GM19397 (cell line): ENCODE data around the gene IL11RA.

Source experiments
- ATAC-seq: cut with Tn5 transposase; IDR thresholded peaks from one replicate; pipeline ENCODE4 v1.9.1; 2021; ENCODE audit warnings: mild to moderate bottlenecking, moderate library complexity; ENCODE audit not compliant: unreplicated experiment

The IL11RA gene

DNA sequence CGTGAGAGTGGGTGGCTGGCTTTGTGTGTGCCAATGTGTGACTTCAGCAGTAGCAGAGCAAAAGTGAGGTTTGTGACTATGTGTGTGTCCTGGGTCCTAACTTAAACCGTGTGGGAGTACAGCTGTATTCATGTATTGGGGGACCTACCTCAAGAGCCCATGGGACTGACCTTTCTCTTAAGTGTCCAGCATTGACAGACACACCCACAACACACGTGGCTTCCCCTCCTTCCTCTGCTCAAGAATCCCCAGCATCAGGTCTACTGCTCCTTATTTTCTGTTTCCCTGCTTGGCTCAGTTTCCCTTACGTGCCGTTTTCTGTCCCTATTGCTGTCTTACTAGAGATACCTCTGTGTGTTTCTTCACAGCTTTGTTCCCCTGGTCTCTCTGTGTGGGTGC lies 616 bp downstream of the IL11RA start:
- ATAC-seq, result no peak

DNA sequence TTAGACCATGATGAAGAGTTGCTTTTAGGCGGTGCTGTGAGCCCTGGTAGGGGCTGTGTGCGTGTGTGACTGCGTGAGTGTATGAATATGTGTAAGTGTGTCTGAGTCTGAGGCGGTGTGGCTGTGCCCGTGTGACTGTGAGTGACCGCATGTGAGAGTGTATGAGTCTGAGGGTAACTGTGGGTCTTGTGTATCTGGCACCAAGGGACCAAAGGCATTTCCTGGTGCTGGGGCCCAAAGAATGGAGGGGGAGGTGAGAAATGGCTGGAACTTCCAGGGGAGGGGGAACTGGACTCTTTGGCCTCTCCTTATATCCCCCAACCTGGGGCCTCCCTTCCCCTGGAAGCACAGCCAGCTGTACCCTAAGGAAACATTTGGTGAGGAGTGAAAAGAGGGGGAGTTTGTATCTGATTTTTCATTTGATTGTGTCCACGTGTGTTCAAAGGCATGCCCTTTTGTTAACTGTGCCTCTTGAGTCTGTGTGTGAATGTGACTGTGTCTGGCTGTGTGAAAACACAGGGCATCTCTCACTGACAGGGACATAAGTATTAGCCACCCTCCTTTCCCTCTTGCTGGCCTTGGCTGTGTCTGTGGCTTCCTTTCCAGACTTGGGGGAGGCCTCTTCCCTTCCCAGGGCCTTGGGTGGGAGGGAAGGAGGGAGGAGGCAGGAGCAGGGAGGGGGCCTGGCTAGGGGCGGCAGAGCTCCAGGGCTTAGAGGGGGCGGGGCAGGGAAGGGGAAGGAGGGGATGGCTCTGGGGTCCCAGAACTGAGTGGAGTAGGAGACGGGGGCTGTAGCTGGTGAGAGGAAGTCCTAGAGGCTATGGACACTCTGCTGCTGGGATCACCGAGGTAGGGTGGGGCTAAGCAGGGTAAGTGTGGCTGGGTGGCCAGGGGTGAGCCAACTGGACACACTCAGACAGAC lies 1.4 kb downstream of the IL11RA start:
- ATAC-seq, result no peak

DNA sequence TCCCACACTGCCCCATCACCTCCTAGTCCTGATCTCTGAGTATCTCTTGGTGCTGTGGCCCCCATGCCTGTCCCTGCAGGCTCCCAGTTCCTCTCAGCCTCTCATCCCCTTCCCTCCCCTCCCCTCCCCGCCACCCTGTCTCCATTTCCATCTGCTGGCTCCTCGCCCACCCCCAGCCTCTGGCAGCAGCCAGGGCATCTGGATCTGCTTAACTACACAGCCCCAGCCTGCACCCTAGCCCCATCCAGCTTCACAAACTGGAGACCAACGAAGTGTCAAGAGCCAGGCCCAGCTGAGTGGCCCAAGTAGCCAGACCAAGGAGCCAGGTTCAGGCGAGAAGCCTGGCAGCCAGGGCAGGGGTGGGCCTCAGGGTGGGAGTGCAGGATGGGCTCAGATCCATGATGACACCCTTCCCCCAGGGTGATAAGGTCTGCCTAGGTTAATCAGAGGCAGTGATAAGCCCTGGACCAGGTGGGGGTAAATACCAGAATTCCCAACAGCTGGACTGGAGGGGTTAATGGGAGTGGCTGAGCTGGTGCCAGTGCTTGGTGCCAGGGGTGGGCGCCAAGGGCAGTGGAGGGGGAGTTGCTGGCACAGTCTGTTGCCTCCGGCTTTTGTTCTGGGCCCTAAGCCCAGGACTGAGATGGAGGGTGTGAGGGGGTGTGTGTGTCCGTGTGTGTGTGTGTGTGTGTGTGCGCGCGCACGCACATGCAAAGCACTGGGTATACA lies 2.5 kb downstream of the IL11RA start:
- no peak for ATAC-seq

DNA sequence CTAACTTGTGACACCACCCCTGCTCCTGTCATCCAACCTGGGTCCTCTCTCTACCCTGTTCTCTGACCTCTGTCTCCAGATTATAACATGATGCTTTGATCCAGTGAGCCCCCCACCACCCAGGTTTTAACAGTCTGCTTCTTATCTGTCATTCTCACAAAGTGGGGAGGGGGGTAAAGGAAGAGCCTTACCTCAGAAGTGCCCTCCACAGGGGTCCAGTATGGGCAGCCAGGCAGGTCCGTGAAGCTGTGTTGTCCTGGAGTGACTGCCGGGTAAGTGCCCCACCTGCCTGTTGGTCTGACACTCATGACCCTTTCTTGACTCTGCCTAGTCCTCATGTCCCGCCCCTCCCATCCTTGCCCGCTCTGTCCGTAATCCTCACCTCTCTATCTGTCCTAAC lies 3.4 kb downstream of the IL11RA start:
- no peak for ATAC-seq

DNA sequence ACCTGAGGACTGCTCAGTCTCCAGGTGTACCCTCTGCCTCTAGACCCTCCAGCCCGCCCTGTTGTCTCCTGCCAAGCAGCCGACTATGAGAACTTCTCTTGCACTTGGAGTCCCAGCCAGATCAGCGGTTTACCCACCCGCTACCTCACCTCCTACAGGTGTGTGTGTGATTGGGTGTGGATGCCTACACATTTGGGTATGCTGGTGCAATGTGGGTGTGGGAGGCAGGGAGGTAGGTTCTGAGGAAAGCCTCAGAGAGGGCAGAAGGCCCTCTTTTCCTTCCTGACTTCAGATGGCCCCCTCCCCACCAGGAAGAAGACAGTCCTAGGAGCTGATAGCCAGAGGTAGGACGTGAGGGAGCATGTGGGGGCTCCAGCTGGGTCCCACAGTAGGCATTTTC lies 5.0 kb downstream of the IL11RA start:
- ATAC-seq, result no peak

DNA sequence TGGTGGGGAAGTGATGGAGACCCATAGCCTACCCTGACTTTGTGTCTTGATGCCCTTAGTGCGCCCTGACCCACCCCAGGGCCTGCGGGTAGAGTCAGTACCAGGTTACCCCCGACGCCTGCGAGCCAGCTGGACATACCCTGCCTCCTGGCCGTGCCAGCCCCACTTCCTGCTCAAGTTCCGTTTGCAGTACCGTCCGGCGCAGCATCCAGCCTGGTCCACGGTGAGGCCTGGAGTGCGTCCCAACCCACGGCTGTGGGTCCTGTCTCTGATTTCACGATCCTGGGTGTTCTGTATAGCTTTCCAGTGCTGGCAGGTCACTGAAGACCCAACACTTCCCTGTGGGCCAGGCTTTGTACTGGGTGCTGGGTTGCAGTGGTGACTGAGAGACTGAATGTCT lies 6.5 kb downstream of the IL11RA start:
- ATAC-seq, result no peak

DNA sequence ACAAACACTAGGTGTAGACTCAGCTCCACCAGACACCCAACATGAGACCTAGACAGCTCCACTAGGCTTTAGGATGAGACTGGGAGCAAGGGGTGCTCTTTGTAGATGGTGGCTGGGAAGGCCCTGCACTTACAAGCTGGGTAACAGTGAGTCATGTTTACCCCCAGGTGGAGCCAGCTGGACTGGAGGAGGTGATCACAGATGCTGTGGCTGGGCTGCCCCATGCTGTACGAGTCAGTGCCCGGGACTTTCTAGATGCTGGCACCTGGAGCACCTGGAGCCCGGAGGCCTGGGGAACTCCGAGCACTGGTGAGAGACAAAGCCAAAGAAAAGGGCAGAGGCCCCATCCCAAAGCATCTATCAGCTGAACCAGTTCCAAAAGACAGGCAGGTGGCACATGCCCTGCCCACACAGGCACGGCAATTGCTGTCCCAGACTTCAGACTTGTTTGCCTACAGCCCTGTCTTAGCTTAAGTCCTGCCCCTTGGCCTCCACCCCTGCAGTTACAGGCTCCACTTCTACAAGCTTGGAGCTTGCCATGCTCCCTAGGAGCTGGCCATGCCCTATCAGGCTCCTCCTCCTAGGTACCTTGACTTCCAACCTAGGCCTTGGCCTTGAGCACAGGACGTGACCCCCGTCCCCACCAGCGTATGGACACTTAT lies 7.7 kb downstream of the IL11RA start:
- no peak for ATAC-seq

DNA sequence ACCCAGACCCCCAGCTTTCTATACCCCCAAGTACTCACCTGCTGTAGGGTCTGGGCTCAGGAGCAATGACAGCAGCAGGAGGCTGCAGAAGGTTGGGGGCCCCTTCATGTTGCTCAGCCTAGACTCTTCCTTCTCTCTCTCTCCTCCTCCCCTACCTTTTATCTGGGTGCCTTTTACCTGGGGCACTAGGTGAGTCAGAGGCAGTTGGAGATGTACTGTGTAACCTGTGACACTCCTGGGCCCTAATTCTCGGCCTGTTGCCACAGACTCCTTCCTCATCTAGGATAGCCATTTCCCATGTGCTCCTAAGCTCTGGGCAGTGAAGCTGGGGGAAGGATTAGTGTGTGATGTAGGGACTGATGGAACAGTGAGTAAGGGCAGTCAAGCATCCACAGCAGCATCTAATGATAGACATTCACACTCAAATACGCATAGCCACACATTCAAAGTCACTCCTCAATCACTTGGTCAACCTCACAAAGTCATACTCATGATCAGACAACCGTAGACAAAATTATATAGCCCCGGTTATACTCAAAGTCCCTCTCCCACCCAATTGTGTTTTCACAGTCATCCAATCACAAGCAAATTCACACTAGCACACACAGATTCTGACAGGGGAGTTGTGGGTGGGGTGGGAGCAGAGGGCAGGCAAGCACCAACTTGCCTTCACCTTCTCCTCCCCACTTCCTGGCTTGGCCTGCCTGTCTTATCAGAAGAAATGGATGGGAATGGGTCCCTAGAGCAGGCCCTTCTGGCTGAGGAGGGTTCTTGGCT lies 10.7 kb downstream of the IL11RA start, which contains the start of gene CCL27:
CCL27 (minus strand) TSS at position 132 of the 777 bp plus-strand sequence; CDS start at position 108, 24 bp downstream.
- ATAC-seq, result no peak

DNA sequence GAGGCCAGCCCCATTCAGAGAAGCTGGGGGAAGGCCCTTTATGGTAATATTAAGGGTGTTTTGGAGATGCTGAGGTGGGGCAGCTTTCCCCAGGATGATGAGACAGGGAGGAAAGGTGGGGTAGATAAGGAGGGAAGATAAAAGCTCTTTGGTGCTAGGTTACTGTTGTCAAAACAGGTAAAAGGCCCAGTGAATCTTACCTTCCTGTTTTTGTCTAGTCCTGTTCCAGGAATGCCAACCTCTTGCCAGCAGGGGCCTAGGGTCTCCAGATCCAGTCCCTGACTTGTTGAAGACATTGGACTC lies 11.3 kb downstream of the IL11RA start:
- ATAC-seq, result no peak

DNA sequence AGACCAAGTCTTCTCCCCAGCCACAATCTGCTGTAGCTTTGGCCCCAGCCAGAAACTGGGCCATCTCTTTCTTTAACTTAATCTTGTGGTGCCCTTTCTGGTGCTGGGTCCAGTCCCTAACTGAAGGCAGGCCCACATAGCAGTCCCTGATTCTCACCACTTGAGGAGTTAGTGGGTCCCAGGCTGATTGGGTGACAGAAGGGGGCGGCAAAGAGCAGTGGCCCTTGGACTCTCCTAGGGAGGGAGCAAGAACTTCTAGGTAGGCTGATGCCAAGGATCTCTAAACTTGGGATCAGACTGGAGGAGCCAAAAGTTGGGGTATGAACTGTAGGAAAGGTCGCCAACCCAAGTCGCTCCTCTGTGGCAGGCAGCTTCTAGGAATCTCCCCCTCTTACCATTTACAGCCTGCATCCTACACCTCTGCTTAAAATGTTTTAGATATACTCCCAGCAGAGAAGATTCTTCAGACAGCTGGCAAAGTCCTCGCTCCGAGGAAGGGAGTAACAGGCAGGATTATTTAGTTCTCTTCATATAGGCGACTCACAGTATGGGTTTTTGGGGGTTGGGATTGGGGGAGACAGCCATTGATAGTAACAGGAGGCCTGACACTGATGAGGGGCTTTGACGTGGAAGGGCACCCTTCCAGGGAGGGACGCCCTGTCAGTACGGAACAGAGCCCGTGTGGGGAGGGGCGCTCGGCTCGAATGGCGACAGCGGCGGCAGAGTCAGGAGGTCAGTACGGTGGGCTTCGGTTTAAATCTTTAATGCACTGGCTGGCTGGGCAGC lies 12.5 kb downstream of the IL11RA start:
- ATAC-seq, result no peak

DNA sequence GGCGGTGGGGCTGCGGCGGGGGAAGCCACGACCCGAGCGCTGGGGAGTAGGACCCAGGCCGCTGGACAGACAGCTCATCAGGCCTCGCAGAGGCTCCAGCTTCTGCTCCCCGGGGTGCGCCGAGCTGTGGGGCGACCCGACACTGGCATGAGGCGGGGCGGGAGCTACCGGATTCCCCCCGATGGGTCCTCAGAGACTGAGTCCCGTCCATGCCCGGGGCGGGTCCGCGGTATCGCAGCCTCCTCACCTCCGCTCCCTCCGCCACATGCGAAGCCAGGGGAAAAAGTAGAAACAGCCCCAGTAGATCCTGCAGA lies 13.0 kb downstream of the IL11RA start:
- ATAC-seq, result peak; percentile 27

DNA sequence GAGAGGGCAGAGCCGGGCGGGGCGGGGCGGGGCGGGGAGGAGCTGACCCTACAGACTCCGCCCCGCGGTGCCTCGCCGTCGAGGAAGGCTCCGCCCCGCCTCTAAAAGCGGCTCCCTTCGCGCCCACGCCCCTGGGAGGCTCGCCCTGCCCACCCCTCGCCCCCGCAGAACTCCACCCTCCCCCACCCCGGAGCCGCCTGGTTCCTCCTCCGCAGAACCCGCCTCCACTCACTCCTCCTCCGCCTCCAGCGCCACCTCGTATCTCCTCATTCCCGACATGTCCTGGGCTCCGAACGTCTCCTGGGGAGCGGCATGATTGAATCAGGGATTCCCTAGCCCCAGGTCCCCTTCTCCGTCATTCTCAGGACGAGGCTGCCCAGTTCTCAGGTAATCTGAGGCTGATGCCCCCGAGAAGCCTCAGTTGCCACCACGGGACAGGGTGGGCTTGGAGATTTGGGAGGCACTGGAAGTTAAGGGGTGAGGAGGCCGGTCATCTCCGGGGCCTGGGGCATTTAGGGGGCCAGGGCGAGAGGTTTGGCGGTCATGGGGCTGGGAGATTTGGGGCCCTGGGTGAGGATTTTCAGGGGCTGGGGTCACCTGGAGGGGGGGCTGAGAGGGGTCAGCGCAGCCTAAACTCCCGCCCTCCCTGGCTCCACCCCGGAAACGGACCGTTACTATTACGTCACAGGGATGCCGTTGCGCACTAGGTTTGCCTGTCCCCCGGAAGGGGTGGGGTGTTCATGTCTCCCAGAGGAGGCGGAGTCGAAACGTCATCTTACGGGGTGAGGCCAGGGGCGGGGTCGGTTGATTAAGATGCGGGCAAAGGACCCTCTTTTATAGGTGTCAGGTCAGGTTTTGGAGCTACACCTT lies 13.6 kb downstream of the IL11RA start:
- ATAC-seq, result peak; percentile 63

DNA sequence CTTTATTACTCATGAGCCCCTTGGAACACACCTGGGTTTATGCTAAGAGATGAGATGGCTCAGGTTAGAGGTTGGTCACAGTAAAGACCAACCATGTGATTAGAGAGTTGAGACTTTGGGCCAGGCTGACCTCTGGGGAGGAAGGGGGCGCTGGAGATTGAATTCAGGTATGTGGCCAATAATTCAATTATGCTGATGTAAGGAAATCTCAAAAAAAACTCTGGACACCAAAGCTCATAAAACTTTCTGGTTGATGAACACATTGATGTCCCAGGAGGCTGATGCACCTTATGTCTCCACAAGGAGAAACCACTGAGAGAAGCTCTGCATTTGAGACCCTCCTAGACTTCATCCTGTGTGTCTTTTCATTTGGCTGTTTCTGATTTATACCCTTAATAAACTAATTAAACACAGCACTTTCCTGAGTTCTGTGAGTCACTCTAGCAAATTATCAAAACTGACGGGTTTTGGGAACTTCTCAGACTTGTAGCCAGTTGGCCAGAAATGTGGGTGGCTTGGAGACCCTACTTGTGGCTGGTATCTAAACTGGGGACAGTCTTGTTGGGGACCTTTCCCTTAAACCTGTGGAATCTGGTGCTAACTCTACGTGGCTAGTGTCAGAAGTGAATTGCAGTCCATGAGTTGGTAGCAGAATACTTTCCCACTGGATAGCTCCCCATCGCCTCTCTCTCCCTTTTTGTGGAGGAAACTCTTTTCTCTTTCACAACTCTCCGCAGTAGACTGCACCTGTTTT lies 18.0 kb downstream of the IL11RA start:
- no peak for ATAC-seq

DNA sequence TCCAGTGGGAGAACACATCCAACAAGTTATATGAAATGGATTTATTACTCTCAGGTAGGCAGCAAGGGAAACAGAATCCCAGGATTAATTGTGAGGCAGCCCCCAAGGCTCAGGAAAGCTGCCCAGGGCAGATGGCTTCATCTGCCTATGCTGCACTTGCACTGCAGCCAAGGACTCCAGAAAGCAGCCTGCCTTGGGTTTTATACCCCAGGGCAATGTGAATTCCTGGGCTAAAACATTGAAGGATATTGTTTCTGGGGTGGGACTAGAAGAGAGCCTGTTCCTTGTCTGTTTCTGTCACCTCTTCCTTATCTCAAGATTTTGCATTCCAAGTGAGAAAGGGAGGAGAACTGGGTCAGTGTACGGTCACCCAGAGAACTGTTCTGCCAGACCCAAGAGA lies 19.3 kb downstream of the IL11RA start:
- ATAC-seq, result no peak

DNA sequence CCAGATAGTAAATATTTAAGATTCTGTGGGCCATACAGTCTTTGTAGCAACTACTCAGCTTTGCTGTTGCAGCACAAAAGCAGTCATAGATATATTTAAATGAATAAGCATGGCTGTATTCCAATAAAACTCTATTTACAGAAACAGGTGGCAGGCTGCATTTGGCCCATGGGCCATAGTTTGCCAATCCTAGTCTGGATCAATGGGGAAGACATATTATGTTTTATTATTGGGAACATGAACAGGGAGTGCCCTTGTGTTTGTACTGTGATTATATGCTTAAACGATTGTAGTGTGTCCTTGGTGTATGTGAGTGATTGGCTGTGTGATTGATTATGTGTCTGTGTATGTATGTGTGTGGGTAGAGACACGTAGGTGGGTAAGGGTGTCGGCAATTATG lies 22.5 kb downstream of the IL11RA start:
- ATAC-seq, result no peak

DNA sequence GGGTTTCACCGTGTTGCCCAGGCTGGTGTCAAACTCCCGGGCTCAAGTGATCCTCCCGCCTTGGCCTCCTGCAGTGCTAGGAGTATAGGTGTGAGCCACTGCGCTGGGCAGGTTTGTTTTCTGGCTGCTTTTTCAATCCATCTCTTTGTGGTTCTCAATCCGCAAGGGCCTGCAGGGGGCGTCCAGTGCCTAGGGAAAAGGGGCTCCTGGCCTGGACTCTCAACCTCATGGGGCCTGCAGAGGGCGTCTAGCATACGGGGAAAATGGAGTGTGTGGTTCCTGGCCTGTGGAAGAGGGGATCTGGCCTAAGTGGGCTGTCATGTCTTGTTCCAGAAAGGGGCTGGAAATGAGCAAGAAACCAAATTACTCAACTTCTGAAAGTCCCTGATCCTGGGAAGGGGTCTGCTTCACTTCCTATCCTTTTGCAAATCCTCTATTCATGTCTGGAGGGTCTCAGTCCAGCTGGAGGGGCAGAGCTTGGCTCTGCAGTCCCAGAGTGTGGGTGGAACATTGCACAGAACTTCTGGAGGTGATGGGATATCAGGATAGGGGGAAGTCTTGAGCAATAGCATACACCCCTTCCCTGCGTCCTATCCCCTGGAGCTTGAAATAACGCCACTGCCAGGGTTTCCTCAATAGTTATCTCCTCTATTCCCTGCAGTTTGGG lies 23.2 kb downstream of the IL11RA start:
- no peak for ATAC-seq

DNA sequence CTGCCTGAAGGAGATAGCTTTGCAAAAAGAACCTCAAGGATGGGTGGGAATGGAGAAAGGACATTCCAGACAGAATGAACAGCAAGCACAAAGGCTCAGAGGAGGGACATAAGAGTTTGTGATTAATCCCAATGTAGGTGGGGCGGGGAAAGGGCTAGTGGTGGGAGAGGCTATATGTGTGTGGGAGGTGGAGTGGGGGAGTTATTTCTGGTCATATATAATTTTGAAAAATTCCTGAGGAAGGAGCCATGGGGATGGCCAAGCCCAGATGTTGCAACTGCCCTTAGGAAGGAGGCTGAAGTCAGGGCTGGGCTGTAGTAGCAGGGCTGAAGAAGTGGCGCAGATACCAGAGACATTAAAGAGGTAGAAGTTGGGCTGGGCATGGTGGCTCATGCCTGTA lies 23.9 kb downstream of the IL11RA start:
- no peak for ATAC-seq

DNA sequence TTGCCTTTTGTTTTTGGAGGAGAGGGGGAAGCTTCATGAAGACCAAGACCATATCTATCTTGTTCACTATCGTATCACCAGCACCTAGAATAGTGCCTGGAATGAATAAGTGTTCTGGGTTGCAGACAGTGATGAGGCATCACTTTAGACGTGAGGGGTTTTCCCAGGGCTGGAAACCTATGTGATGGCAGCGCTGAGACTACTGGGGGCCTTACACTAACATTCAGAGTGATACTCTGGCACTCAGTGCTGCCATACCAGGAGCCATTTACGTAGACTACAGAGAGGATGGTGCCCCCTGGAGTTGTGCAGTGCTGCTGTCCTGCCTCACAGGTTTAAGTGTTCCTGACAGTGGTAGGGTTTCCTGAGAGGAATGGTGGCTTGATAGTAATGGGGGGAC lies 32.2 kb downstream of the IL11RA start:
- ATAC-seq, result no peak
